ENCODE measurements around the gene TTC16.

Gene TTC16

GRCh38 chr9:127720865-127721227, 5.0 kb downstream of the TTC16 start:
- DNase-seq (ENCODE audit: low spot score) (no peak), FAIRE-seq (no peak)

GRCh38 chr9:127721391-127721821, 5.5 kb downstream of the TTC16 start:
- FAIRE-seq (no peak), DNase-seq (ENCODE audit: low spot score) (no peak)

GRCh38 chr9:127722055-127722745, 6.3 kb downstream of the TTC16 start:
- FAIRE-seq = no peak
- no peak for DNase-seq (ENCODE audit: low spot score)

GRCh38 chr9:127723013-127723412, 7.1 kb downstream of the TTC16 start:
- DNase-seq (ENCODE audit: low spot score) = no peak
- FAIRE-seq = no peak

- DNase-seq (ENCODE audit: low spot score) (peak; percentile 48), FAIRE-seq (peak; percentile 25)
Measured at GRCh38 chr9:127723444-127723843, 7.6 kb downstream of the TTC16 start.

GRCh38 chr9:127724012-127724411, 8.1 kb downstream of the TTC16 start:
- DNase-seq (ENCODE audit: low spot score) (no peak), FAIRE-seq (no peak)

- DNase-seq (ENCODE audit: low spot score) (no peak), FAIRE-seq (no peak)
Measured at GRCh38 chr9:127726871-127727270, 11.0 kb downstream of the TTC16 start.

GRCh38 chr9:127728808-127729207, 12.9 kb downstream of the TTC16 start:
- no peak for FAIRE-seq
- DNase-seq (ENCODE audit: low spot score) = no peak

GRCh38 chr9:127729522-127730256, 13.8 kb downstream of the TTC16 start:
- no peak for DNase-seq (ENCODE audit: low spot score)
- FAIRE-seq = no peak

- FAIRE-seq = no peak
- DNase-seq (ENCODE audit: low spot score) = no peak
Measured at GRCh38 chr9:127730262-127730661, 14.4 kb downstream of the TTC16 start.

- FAIRE-seq = no peak
Measured at GRCh38 chr9:127730799-127731410, 15.0 kb downstream of the TTC16 start.

GRCh38 chr9:127731938-127732337, 16.1 kb downstream of the TTC16 start:
- DNase-seq (ENCODE audit: low spot score) (no peak), FAIRE-seq (no peak)

More at GRCh38 chr9:127730799-127731410, 15.0 kb downstream of the TTC16 start:
- no peak for DNase-seq (ENCODE audit: low spot score)

GRCh38 chr9:127732444-127732843, 16.6 kb downstream of the TTC16 start:
- FAIRE-seq (no peak), DNase-seq (ENCODE audit: low spot score) (no peak)

GRCh38 chr9:127733614-127734013, 17.7 kb downstream of the TTC16 start:
- FAIRE-seq (no peak), DNase-seq (ENCODE audit: low spot score) (no peak)

- DNase-seq (ENCODE audit: low spot score) = no peak
Measured at GRCh38 chr9:127734247-127734746, 18.4 kb downstream of the TTC16 start.

GRCh38 chr9:127734747-127735529, 19.1 kb downstream of the TTC16 start, which contains the start of gene TOR2A:
TOR2A (minus strand) TSS chr9:127735294; CDS start chr9:127735270, 24 bp downstream.
- peak; percentile 75 for FAIRE-seq
- peak; percentile 93 for DNase-seq (ENCODE audit: low spot score)

More at GRCh38 chr9:127734247-127734746, 18.4 kb downstream of the TTC16 start:
- FAIRE-seq = no peak

- FAIRE-seq (no peak), DNase-seq (ENCODE audit: low spot score) (no peak)
Measured at GRCh38 chr9:127735530-127736185, 19.8 kb downstream of the TTC16 start.

- FAIRE-seq (no peak), DNase-seq (ENCODE audit: low spot score) (no peak)
Measured at GRCh38 chr9:127738666-127739065, 22.8 kb downstream of the TTC16 start.

- DNase-seq (ENCODE audit: low spot score) = no peak
- no peak for FAIRE-seq
Measured at GRCh38 chr9:127739614-127740330, 23.9 kb downstream of the TTC16 start.

GRCh38 chr9:127741831-127742434, 26.1 kb downstream of the TTC16 start:
- FAIRE-seq (no peak), DNase-seq (ENCODE audit: low spot score) (no peak)
